Dermis lymphatic vessel endothelial cell (primary cell): ENCODE data around the gene GSDMA. TPM values are rescaled to one million over a fixed set of nuclear protein-coding genes. Genes with fewer than 3 reads are reported as not detected.

Experiments used
- total RNA-seq: library from RNA; depleted of rRNA; stranded (reverse); fragments of >200 nt; gene quantifications from 2 replicates; pipeline ENCODE4 v1.2.1, GENCODE V29; 2014

The GSDMA gene, protein sequence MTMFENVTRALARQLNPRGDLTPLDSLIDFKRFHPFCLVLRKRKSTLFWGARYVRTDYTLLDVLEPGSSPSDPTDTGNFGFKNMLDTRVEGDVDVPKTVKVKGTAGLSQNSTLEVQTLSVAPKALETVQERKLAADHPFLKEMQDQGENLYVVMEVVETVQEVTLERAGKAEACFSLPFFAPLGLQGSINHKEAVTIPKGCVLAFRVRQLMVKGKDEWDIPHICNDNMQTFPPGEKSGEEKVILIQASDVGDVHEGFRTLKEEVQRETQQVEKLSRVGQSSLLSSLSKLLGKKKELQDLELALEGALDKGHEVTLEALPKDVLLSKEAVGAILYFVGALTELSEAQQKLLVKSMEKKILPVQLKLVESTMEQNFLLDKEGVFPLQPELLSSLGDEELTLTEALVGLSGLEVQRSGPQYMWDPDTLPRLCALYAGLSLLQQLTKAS
- not detected in 2 replicates for total RNA-seq

DNA sequence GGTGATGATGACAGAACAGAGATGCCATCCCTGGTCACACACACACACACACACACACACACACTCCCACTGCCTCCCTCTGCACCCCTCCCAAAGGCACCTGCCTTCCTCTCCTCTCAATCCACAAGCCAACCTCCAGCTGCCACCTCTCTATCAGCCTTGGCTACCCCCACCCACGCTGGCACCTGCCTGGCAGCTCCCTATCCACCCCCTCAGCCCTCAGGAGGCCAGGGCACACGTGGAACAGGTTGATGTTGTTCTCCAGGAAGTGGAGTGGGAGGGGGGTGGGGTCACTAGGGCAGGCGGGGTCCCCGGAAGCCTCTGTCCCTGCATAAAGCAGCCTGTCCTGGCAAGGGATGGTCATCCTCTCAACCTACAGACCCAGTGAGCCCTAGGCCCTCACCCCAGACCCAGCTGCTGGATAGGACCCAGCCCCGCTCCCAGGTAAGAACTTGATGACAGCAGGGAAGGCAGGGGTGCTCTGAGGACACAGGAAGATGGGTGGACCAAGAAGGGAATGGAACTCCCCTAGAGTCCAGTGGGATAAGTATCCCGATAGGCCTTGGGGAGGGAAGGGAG is at the start of gene GSDMA:
TSS of gene GSDMA (plus strand) at position 363 of the 579 bp plus-strand sequence. CDS start 2,684 bp downstream, outside the sequence.

DNA sequence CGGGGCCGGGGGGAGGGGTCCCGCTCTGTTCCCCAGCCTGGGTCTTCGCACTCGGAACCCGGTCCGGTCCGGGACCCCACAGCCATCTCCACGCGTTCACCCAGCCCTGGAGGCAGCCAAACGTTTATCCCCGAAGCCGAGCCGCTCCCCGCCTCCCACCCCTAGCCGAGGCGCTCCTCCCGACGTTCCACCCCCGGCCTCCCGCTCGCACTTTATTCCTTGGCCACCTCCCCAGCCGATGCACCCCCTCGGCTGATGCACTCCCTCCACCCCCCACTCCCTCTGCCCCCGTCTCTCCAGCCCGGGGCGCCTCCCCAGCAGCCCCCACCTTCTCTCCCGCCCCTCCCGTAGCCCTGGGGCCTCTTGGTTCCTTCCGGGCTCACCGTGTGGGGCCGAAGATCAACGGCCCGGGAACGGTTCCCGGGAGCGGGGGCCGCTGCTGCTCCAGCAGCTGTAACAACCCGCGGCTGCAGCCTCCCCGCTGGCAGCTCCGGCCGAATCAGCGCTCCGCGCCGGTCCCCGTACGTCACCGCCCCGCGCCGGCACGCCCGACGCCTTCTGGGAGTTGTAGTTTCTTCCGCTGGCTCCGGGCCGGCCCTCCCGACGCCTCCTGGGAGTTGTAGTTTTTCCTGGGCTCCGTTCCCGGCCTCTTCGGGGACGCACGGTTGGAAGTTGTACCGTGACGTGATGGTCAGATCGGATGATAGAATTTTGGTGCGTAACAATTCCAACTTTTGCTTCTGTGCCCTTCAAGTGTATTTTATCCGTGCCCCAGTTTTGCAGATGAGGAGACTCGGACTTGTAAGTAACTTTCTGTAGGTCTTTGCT is 35.5 kb upstream of the GSDMA start, which contains the start of the genes LRRC3C and ORMDL3:
TSS of gene LRRC3C (plus strand) at position 632 of the 828 bp plus-strand sequence. CDS start 13,792 bp downstream, outside the sequence.
TSS of gene ORMDL3 (minus strand) at position 501 of the 828 bp plus-strand sequence. CDS start 3,398 bp downstream, outside the sequence.

DNA sequence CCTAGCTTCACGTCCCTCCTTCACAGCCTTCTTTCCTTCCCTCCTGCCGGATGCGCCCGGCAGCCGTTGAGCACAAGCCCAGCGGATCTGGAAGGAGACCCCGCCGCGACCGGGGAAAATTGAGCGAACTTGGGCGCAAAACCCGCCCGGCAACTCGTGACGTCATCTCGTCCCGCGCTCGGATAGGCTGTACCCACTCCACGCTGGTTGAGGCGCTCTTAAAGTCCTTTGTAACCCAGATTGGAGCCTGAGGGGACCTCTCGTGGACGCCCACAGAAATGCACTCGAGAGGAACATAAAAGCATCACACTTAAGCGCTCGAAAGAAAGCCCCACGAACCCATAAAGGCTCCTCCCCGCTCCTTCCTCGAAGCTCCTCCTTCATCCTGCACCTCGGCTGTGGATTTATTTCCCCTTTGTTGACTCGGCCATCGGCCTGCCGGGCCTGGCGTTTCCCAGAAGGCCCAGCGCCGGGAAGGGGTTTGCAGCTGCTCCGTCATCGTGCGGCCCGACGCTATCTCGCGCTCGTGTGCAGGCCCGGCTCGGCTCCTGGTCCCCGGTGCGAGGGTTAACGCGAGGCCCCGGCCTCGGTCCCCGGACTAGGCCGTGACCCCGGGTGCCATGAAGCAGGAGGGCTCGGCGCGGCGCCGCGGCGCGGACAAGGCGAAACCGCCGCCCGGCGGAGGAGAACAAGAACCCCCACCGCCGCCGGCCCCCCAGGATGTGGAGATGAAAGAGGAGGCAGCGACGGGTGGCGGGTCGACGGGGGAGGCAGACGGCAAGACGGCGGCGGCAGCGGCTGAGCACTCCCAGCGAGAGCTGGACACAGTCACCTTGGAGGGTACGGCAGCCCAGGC is 17.8 kb downstream of the GSDMA start, which contains the start of gene PSMD3:
TSS of gene PSMD3 (plus strand) at position 457 of the 856 bp plus-strand sequence. CDS start at position 621, 164 bp downstream.

DNA sequence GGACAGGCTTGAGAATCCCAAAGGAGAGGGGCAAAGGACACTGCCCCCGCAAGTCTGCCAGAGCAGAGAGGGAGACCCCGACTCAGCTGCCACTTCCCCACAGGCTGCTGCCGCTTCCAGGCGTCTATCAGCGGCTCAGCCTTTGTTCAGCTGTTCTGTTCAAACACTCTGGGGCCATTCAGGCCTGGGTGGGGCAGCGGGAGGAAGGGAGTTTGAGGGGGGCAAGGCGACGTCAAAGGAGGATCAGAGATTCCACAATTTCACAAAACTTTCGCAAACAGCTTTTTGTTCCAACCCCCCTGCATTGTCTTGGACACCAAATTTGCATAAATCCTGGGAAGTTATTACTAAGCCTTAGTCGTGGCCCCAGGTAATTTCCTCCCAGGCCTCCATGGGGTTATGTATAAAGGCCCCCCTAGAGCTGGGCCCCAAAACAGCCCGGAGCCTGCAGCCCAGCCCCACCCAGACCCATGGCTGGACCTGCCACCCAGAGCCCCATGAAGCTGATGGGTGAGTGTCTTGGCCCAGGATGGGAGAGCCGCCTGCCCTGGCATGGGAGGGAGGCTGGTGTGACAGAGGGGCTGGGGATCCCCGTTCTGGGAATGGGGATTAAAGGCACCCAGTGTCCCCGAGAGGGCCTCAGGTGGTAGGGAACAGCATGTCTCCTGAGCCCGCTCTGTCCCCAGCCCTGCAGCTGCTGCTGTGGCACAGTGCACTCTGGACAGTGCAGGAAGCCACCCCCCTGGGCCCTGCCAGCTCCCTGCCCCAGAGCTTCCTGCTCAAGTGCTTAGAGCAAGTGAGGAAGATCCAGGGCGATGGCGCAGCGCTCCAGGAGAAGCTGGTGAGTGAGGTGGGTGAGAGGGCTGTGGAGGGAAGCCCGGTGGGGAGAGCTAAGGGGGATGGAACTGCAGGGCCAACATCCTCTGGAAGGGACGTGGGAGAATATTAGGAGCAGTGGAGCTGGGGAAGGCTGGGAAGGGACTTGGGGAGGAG is 52.5 kb downstream of the GSDMA start, which contains the start of gene CSF3:
TSS of gene CSF3 (plus strand) at position 436 of the 993 bp plus-strand sequence. CDS start at position 471, 35 bp downstream.

Other genes with a start within 250 kb of the GSDMA start
- 18.0 and 20.5 TPM in 2 replicates for gene MIEN1, start 232.5 kb upstream of the GSDMA start, total RNA-seq
- gene GRB7, start 225.1 kb upstream of the GSDMA start, total RNA-seq, result under 0.01 and 0.09 TPM in 2 replicates
- gene IKZF3, start 98.7 kb upstream of the GSDMA start, total RNA-seq, result not detected in 2 replicates
- not detected in 2 replicates for gene ZPBP2, start 94.8 kb upstream of the GSDMA start, total RNA-seq
- gene GSDMB, start 44.4 kb upstream of the GSDMA start, total RNA-seq, result 1.4 and 2.3 TPM in 2 replicates
- gene ORMDL3, start 35.4 kb upstream of the GSDMA start, total RNA-seq, result 35.9 and 41.8 TPM in 2 replicates
- not detected in 2 replicates for gene LRRC3C, start 35.3 kb upstream of the GSDMA start, total RNA-seq
- 69.5 and 77.7 TPM in 2 replicates for gene PSMD3, start 17.8 kb downstream of the GSDMA start, total RNA-seq
- gene CSF3, start 52.4 kb downstream of the GSDMA start, total RNA-seq, result 0.09 TPM in 1 of 2 replicates, not detected in the other
- gene MED24, start 91.4 kb downstream of the GSDMA start, total RNA-seq, result 24.3 and 27.9 TPM in 2 replicates
- 18.6 and 20.0 TPM in 2 replicates for gene THRA, start 100.0 kb downstream of the GSDMA start, total RNA-seq
- gene NR1D1, start 137.6 kb downstream of the GSDMA start, total RNA-seq, result 1.2 and 1.5 TPM in 2 replicates
- gene MSL1, start 159.0 kb downstream of the GSDMA start, total RNA-seq, result 36.4 and 40.8 TPM in 2 replicates
- 17.9 and 22.4 TPM in 2 replicates for gene CASC3, start 177.5 kb downstream of the GSDMA start, total RNA-seq
- gene RAPGEFL1, start 214.5 kb downstream of the GSDMA start, total RNA-seq, result 0.52 and 1.2 TPM in 2 replicates